Measurements from ENCODE around the gene SPATA33.

Gene SPATA33

DNA sequence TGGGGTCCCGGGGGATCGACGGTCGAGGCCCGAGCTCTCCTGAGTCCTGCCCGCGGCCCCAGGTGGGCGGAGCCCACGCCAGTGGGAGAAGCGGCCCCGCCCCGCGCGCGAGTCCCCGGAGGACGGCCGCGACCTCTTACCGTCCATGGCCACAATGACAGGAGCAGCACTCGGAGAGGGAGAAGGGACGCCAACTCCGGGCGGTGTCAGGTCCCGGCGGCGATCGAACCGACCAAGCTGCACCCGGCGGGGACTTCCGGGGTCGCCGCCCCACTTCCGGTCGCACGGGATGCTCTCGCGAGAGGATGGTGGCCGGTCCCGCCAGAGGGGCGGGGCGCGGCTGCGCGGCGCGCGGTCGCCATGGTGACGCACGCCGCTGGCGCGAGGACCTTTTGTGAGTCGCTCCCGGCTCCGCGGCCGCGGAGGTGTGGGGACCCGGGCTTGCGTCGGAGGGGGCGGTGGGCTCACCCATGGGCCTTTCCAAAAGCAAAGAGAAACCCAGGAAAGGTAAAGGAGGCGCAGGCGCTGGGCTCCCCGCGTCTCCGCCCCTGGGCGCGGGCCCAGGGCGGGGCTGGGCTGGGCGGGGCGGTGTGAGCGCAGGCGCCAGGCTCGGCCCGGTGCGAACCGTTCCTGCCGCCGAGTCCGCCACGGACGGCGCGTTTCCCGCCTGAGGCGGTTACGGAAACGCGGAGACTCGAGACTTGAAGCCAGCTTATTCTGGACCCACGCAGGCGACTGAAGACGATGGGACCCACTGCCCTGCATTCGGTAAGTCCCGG lies at the start of gene SPATA33, which contains the start of gene CHMP1A:
Gene SPATA33 (plus strand): TSS at position 395 of the 779 bp plus-strand sequence. CDS start 76 bp downstream, at position 471.
Gene CHMP1A (minus strand): TSS at position 267 of the 779 bp plus-strand sequence. CDS start 120 bp downstream, at position 147.
- peak; percentile 94 to 97 for DNase-seq
- TF ChIP-seq GATA1 (IDR thresholded peaks at IDR 0.05; ENCODE audit: low read depth, low read length), result no peak
- TF ChIP-seq POLR2A (IDR thresholded peaks at IDR 0.05; ENCODE audit: low read length), result peak; percentile 76

DNA sequence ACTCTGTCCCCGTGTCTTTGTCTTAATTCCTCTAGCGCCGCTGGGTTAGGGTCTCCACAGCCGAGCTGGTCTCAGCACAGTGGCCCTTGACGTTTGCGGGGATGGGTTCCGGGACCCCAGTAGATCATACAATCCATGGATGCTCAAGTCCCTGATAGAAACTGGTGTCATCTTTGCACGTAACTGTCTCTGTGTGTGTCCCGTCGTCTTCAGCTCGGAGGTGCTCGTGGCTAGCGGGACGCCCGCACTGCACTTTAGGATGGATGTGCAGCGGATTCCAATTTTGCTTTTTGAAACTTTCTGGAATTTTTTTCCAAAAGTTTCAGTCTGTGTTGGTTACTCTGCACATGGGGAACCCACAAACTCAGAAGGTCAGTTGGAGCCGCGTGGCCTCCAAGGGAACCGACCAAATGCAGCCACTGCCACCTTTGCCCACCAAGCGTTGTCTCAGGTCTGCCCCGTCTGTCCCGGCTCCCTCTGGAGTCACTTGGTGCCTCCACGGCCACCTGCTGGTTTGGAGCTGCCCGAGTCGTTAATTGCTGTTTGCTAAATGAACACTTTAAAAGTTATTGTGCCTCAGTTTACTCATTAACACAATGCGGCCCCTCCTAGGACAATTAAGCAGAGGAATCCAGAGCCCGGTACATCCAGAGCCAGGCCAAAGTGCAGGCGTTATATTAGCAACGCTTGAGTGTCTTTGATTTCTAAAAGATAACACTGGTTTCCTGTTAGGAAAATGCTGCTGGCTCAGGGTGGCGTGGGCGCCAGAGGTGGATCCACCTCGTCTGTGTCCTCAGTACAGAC lies 49.5 kb upstream of the SPATA33 start:
- TF ChIP-seq GATA1 (IDR thresholded peaks at IDR 0.05; ENCODE audit: low read depth, low read length), result no peak
- TF ChIP-seq POLR2A (IDR thresholded peaks at IDR 0.05; ENCODE audit: low read length), result no peak
- no peak for DNase-seq

GRCh38 chr16:89610108-89610453 lies 47.6 kb upstream of the SPATA33 start:
- no peak for TF ChIP-seq GATA1 (IDR thresholded peaks at IDR 0.05; ENCODE audit: low read depth, low read length)
- no peak for TF ChIP-seq POLR2A (IDR thresholded peaks at IDR 0.05; ENCODE audit: low read length)
- DNase-seq, result no peak

DNA sequence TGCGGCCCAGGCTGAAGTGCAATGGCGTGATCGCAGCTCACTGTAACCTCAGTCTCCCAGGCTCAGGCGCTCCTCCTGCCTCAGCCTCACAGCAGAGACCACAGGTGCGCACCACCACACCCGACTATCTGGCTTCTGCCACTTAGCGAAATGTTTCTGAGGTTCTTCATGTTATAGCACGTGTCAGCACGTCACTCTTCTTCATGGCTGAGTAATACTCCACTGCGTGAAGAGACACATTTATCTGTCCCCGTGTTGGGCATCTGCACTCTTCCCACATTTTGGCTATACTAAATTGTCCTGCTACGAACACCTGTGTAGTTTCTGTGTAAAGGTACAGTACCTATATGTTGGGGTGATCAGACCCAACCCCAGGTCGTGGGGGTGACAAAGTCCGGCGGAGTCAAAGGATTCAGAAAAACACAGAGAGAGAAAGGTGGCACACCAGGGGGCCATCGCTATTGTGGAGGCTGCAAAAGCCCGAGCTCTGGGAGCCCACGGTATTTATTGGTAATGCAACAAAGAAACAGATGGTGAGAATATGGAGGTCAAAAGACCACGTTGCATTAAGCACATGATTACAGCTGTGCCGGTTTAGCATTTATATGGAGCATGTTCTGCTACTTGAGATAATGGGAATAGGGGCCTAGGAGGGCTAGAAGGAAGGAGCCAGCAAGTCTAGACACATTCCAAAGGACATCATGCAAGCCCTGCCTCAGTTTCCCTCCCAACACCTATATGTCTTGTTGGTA lies 45.0 kb upstream of the SPATA33 start:
- TF ChIP-seq GATA1 (IDR thresholded peaks at IDR 0.05; ENCODE audit: low read depth, low read length) (no peak), POLR2A (IDR thresholded peaks at IDR 0.05; ENCODE audit: low read length) (no peak)
- DNase-seq, result no peak

DNA sequence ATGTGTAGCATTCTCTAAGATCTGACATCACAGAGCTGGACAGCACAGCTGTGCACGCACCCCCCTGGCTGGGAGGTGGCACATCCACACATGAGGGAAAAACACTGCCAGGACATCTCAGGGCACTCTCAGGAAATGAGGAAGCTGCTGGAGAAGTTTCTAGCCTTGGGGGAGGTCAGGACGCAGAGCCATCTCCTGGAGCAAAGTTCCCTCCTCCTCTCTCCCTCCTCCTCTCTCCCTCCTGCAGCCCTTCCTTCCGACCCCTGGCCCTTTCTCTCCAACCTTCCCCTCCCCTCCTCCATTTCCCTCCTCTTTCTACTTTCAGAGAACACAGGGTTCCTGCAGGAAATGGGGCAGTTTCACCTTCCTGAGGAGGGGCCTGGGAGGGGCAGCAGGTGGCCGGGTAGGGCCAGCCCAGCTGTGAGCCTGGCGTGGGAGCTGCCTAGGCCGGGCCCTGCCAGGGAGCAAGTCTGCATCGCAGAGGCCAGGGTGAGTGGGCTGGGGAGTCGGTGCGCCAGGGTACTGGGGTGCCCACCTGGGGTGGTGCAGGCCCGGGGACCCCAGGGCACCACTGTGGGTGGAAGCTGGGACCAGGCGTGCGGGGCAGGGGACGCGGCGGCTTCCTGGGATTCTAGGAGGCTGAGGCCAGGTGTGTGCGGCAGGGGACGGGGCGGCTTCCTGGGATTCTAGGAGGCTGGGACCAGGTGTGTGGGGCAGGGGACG lies 44.2 kb upstream of the SPATA33 start, which contains the start of gene DPEP1:
Gene DPEP1 (plus strand): TSS at position 412 of the 723 bp plus-strand sequence. CDS start 16,769 bp downstream, outside the sequence.
- no peak for TF ChIP-seq GATA1 (IDR thresholded peaks at IDR 0.05; ENCODE audit: low read depth, low read length)
- no peak for TF ChIP-seq POLR2A (IDR thresholded peaks at IDR 0.05; ENCODE audit: low read length)
- no peak for DNase-seq

GRCh38 chr16:89613954-89614459 lies 43.6 kb upstream of the SPATA33 start:
- TF ChIP-seq GATA1 (IDR thresholded peaks at IDR 0.05; ENCODE audit: low read depth, low read length), result no peak
- TF ChIP-seq POLR2A (IDR thresholded peaks at IDR 0.05; ENCODE audit: low read length), result no peak
- DNase-seq, result no peak

- TF ChIP-seq GATA1 (IDR thresholded peaks at IDR 0.05; ENCODE audit: low read depth, low read length) (no peak), POLR2A (IDR thresholded peaks at IDR 0.05; ENCODE audit: low read length) (no peak)
- DNase-seq, result no peak
Measured at GRCh38 chr16:89615176-89615575, 42.5 kb upstream of the SPATA33 start.

DNA sequence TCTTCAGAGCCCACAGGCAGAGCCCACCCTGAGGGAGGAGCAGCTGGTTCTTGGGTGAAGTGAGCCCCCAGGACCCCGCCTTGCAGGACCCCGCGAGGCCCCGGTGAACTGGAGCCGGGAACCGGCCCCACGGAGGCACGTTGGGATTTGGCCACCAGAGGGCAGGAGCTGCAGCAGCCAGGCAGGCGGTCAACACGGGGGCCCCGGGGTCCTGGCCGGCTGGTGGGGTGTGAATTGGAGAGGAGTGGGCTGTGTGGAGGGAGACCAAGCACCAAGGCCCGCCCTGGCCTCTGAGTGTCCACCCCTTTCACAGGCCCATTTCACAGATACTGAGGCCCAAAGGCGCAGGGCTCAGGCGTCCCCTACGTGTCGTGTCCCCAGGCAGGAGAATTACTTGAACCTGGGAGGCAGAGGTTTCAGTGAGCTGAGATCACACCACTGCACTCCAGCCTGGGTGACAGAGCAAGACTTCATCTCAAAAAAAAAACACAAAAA lies 42.0 kb upstream of the SPATA33 start:
- TF ChIP-seq GATA1 (IDR thresholded peaks at IDR 0.05; ENCODE audit: low read depth, low read length), result no peak
- TF ChIP-seq POLR2A (IDR thresholded peaks at IDR 0.05; ENCODE audit: low read length), result no peak
- peak; percentile 26 to 58 for DNase-seq

DNA sequence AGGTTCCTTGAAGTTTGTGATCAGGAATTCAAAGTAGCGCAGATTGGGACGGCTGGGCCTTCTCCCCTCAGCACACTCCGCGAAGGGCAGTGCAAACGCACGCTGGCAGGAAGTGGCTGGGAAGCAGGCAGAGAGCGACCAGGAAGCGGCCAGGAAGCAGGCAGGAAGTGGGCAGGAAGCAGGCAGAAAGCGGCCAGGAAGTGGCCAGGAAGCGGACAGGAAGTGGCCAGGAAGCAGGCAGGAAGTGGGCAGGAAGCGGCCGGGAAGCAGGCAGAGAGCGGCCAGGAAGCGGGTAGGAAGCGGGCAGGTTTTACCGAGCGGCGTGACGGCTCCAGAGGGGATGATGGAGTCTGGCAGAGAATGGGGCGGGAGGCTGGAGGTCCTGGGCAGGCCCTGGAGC lies 41.0 kb upstream of the SPATA33 start:
- DNase-seq, result no peak
- TF ChIP-seq GATA1 (IDR thresholded peaks at IDR 0.05; ENCODE audit: low read depth, low read length) (no peak), POLR2A (IDR thresholded peaks at IDR 0.05; ENCODE audit: low read length) (no peak)

DNA sequence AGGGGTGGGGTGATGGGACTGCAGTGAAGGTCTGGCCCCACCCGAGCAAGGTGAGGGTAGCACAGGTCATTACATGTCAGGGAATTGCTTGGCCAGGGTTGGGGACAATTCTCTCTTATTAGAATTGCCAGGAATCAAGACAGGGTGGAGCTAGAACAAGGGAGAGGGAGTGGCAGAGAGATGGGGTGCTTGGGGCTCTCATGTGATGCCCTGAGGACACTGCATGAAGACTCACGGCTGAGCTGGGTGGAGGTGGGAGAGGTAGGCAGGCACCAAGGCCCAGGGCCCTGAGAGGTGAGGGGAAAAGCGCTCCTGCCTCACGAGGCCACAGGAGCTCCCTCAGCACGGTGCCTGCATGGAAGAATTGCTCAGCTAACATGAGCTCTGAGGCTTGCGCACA lies 40.6 kb upstream of the SPATA33 start:
- DNase-seq, result no peak
- no peak for TF ChIP-seq POLR2A (IDR thresholded peaks at IDR 0.05; ENCODE audit: low read length)
- TF ChIP-seq GATA1 (IDR thresholded peaks at IDR 0.05; ENCODE audit: low read depth, low read length), result no peak

DNA sequence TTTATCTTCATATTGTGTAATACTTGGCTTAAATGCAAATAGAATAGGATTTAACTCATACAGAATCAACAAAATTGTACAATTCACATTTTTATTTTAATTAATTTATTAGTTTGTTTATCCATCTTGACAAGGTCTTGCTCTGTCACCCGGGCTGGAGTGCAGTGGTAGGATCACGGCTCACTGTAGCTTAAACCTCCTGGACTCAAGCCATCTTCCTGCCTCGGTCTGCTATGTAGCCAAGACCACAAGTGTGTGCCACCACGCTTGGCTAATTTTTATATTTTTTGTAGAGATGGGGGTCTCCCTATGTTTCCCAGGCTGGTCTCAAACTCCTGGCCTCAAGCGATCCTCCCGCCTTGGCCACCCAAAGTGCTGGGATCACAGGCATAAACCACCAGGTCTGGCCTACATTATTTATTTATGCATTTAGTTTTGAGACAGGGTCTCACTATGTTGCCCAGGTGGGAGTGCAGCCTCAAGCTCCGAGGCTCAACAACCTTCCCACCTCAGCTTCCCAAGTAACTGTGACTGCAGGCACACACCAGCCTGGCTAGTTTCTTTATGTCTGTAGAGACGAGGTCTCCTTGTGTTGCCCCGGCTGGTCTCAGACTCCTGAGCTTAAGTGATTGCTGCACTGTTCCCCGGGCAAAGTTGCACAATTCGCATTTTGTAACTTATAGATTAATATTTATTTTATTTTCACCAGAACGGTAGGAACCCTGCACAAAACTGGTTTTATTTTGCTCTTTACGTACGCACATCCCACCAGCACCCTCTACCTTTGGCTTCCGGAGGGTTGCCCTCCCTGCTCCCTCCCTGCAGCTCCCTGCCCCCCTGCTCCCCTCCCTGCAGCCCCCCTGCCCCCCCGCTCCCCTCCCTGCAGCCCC lies 39.3 kb upstream of the SPATA33 start:
- DNase-seq, result no peak
- TF ChIP-seq GATA1 (IDR thresholded peaks at IDR 0.05; ENCODE audit: low read depth, low read length) (no peak), POLR2A (IDR thresholded peaks at IDR 0.05; ENCODE audit: low read length) (no peak)

GRCh38 chr16:89619840-89620239 lies 37.8 kb upstream of the SPATA33 start:
- TF ChIP-seq POLR2A (IDR thresholded peaks at IDR 0.05; ENCODE audit: low read length), result no peak
- no peak for TF ChIP-seq GATA1 (IDR thresholded peaks at IDR 0.05; ENCODE audit: low read depth, low read length)
- DNase-seq, result no peak
